ENCODE data around the gene KLC1.

GRCh38 chr14:103710771-103711377 lies 81.9 kb downstream of the KLC1 start:
- TF ChIP-seq POLR2A (IDR thresholded peaks at IDR 0.05; ENCODE audit: low read length) (no peak), CHD2 (IDR thresholded peaks at IDR 0.05; ENCODE audit: low read length, partially characterized antibody) (no peak), CTCF (IDR thresholded peaks at IDR 0.05) (no peak), CHD4 (IDR thresholded peaks at IDR 0.05; ENCODE audit: borderline replicate concordance) (no peak), ESRRA (IDR thresholded peaks at IDR 0.05; ENCODE audit: borderline replicate concordance, low read length) (no peak), ZFP36 (IDR thresholded peaks at IDR 0.05; ENCODE audit: borderline replicate concordance, partially characterized antibody) (no peak), HDAC2 (IDR thresholded peaks at IDR 0.05) (no peak), KDM1A (IDR thresholded peaks at IDR 0.05; ENCODE audit: low read depth) (no peak), FOSL2 (IDR thresholded peaks at IDR 0.05) (no peak), FOSL2 (CRISPR knock-in tag; IDR thresholded peaks at IDR 0.05) (no peak), BHLHE40 (IDR thresholded peaks at IDR 0.05; ENCODE audit: low read depth, low read length) (no peak), EP300 (IDR thresholded peaks at IDR 0.05) (no peak), CEBPB (IDR thresholded peaks at IDR 0.05) (no peak), TP53 (CRISPR knock-in tag; IDR thresholded peaks at IDR 0.05) (no peak)
- TF ChIP-seq, protein P1, sequence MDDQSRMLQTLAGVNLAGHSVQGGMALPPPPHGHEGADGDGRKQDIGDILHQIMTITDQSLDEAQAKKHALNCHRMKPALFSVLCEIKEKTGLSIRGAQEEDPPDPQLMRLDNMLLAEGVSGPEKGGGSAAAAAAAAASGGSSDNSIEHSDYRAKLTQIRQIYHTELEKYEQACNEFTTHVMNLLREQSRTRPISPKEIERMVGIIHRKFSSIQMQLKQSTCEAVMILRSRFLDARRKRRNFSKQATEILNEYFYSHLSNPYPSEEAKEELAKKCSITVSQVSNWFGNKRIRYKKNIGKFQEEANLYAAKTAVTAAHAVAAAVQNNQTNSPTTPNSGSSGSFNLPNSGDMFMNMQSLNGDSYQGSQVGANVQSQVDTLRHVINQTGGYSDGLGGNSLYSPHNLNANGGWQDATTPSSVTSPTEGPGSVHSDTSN (IDR thresholded peaks at IDR 0.05), result no peak

All from A549 (cell line).